NB4 (cell line): ENCODE measurements around the gene CHCHD6.

ENCODE experiments used
- DNase-seq: peaks from one replicate; pipeline ENCODE4 v3.0.0; 2010; ENCODE audit warnings: low read depth
- H3K4me3 ChIP-seq: one replicate; pipeline ENCODE4 v1.5.1; 2011; ENCODE audit warnings: mild to moderate bottlenecking, low read depth, low read length, moderate library complexity
- MYC ChIP-seq: IDR thresholded peaks from 2 replicates; pipeline ENCODE4 v1.6.1; 2011; ENCODE audit warnings: low read depth, low read length
- POLR2A ChIP-seq: IDR thresholded peaks from 2 replicates; pipeline ENCODE4 v1.6.1; 2011; ENCODE audit warnings: mild to moderate bottlenecking; ENCODE audit not compliant: insufficient read length; ENCODE audit errors: extremely low read depth
- TF ChIP-seq, protein P1 (sequence below): IDR thresholded peaks from one replicate; pipeline ENCODE4 v1.5.1; 2012; ENCODE audit warnings: low read depth, low read length
- TF ChIP-seq, protein P2 (sequence below): IDR thresholded peaks from 2 replicates; pipeline ENCODE4 v1.6.1; 2011; ENCODE audit warnings: low read depth, low read length

Gene CHCHD6

GRCh38 chr3:126948980-126949535, 245.0 kb downstream of the CHCHD6 start:
- TF ChIP-seq, protein P1, sequence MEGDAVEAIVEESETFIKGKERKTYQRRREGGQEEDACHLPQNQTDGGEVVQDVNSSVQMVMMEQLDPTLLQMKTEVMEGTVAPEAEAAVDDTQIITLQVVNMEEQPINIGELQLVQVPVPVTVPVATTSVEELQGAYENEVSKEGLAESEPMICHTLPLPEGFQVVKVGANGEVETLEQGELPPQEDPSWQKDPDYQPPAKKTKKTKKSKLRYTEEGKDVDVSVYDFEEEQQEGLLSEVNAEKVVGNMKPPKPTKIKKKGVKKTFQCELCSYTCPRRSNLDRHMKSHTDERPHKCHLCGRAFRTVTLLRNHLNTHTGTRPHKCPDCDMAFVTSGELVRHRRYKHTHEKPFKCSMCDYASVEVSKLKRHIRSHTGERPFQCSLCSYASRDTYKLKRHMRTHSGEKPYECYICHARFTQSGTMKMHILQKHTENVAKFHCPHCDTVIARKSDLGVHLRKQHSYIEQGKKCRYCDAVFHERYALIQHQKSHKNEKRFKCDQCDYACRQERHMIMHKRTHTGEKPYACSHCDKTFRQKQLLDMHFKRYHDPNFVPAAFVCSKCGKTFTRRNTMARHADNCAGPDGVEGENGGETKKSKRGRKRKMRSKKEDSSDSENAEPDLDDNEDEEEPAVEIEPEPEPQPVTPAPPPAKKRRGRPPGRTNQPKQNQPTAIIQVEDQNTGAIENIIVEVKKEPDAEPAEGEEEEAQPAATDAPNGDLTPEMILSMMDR = no peak
- TF ChIP-seq, protein P2, sequence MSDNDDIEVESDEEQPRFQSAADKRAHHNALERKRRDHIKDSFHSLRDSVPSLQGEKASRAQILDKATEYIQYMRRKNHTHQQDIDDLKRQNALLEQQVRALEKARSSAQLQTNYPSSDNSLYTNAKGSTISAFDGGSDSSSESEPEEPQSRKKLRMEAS = no peak
- TF ChIP-seq POLR2A = no peak
- no peak for TF ChIP-seq MYC
- H3K4me3 ChIP-seq = no peak overlapping the region
- no peak for DNase-seq

- TF ChIP-seq MYC (no peak), POLR2A (no peak)
- TF ChIP-seq, protein P1 = no peak
- TF ChIP-seq, protein P2 = no peak
- no peak for DNase-seq
- no peak overlapping the region for H3K4me3 ChIP-seq
Measured at GRCh38 chr3:126951561-126951960, 247.5 kb downstream of the CHCHD6 start.

GRCh38 chr3:126952261-126952982, 248.4 kb downstream of the CHCHD6 start:
- TF ChIP-seq POLR2A = no peak
- TF ChIP-seq, protein P2 = no peak
- TF ChIP-seq, protein P1 = no peak
- no peak for TF ChIP-seq MYC
- H3K4me3 ChIP-seq = no peak overlapping the region
- no peak for DNase-seq

GRCh38 chr3:126952983-126953660, 249.1 kb downstream of the CHCHD6 start:
- no peak for DNase-seq
- TF ChIP-seq, protein P1 = no peak
- TF ChIP-seq POLR2A = no peak
- TF ChIP-seq, protein P2 = no peak
- no peak for TF ChIP-seq MYC
- H3K4me3 ChIP-seq = no peak overlapping the region

DNA sequence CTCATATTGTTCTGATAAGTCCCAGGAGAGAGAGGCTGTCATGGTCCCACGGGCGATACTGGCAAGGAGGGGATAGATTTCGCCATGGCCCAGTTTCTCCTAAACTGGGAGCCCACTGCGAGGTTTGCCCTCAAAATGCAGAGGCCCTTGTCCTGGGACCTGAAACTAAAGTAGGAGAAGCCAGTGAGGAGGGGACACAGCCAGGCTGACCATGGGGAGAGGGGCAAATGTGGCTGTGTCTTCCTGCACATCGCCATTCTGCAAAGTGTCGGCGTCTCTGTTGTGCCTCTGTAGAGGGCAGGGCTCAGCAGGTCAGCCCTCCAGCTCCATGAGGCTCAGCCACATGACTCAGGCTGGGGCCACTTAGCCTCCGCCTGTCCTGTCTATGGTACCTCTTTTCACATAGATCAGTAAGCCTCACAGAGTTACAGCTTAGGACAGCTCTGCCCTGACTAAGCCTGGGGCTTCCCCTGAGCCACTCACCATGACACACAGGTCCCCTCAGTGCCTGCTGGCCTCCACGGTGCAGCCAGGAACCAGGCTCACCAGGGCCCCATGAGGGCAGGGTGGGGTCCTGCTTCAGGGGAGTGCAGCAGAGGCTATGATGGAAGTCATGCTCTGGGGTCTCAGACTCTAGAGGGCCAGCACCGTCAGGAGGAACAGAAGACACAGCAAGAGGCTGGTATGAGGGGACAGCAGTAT, 250.3 kb downstream of the CHCHD6 start:
- no peak for DNase-seq
- H3K4me3 ChIP-seq = no peak overlapping the region

More for the DNA sequence above, 250.3 kb downstream of the CHCHD6 start:
- TF ChIP-seq, protein P2 = no peak
- no peak for TF ChIP-seq POLR2A
- TF ChIP-seq, protein P1 = no peak
